ENCODE measurements around the gene SCG3. TPM values are rescaled to one million over a fixed set of nuclear protein-coding genes. Genes with fewer than 3 reads are reported as not detected.

The SCG3 gene
- total RNA-seq, 2 donors from 2014 or later: 0.72 to 2.0 TPM

DNA sequence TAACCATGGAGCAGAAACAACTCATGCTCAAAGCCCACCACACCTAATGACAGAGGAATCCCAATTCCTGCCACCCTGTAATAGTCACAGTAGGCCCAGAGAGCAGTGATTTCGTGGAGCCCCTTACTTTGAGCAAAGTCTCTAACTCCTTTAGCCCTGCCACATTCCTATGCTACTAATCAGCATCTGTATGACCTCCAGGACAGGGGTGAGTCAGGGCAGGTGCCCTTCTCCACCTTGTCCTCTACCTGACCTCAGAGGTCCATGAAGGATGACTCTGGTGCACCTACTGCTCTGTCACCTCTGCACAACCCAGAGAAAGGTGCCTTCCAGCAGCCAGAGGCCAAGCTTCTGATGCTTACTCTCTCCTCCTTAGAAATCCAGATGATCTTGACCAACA, 6.1 kb upstream of the SCG3 start:
- H3K36me3 ChIP-seq: no peaks in the 10 kb centered on the region
- no peaks in the 10 kb centered on the region for H3K27me3 ChIP-seq
- no peak for DNase-seq
- no peaks in the 10 kb centered on the region for H3K4me1 ChIP-seq
- TF ChIP-seq CTCF (IDR thresholded peaks at IDR 0.05): no peak
- no peak overlapping the region for H3K9ac ChIP-seq (ENCODE audit: low read depth in 2 of 2, low read length in 2 of 2)
- intact Hi-C loops (cut with DNase I): no loop called here
- H3K9me3 ChIP-seq: no peaks in the 10 kb centered on the region
- no peak overlapping the region for H3K27ac ChIP-seq
- no peak overlapping the region for H3K4me3 ChIP-seq

DNA sequence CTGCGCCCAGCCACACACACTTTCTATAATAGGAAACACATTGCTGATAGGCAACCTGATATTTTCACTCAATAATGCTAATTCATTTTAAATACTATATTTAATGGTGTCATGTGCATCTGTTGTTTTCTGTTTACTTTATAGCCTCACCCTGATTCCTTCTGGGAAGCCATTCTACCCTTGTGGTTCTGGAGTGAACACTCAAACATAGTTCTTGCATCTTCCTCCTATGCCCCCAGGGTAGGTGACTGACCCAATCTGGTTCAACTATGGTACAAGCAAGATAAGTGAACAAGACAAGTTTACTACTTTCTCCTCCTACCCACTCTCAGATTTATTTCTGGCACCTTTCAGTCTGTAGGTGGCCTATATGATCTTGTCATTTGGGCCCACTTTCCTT, 4.3 kb upstream of the SCG3 start:
- H3K4me1 ChIP-seq: no peaks in the 10 kb centered on the region
- H3K4me3 ChIP-seq: no peak overlapping the region
- DNase-seq: no peak
- H3K27me3 ChIP-seq: peaks cover 5% of the 10 kb centered on the region
- no peaks in the 10 kb centered on the region for H3K36me3 ChIP-seq
- H3K9me3 ChIP-seq: no peaks in the 10 kb centered on the region
- no peak overlapping the region for H3K9ac ChIP-seq (ENCODE audit: low read depth in 2 of 2, low read length in 2 of 2)
- no peak overlapping the region for H3K27ac ChIP-seq
- no peak for TF ChIP-seq CTCF (IDR thresholded peaks at IDR 0.05)
- intact Hi-C loops (cut with DNase I): no loop called here

- H3K27ac ChIP-seq: no peak overlapping the region
- no peaks in the 10 kb centered on the region for H3K4me1 ChIP-seq
- H3K27me3 ChIP-seq: peaks cover 5% of the 10 kb centered on the region
- TF ChIP-seq CTCF (IDR thresholded peaks at IDR 0.05): no peak
- H3K9me3 ChIP-seq: no peaks in the 10 kb centered on the region
- H3K4me3 ChIP-seq: no peak overlapping the region
- H3K9ac ChIP-seq (ENCODE audit: low read depth in 2 of 2, low read length in 2 of 2): no peak overlapping the region
- DNase-seq: no peak
- no peaks in the 10 kb centered on the region for H3K36me3 ChIP-seq
- intact Hi-C loops (cut with DNase I): no loop called here
Measured at GRCh38 chr15:51677452-51677851, 3.9 kb upstream of the SCG3 start.

- intact Hi-C loops (cut with DNase I): no loop called here
- H3K9ac ChIP-seq (ENCODE audit: low read depth in 2 of 2, low read length in 2 of 2): no peak overlapping the region
- no peak for DNase-seq
- no peaks in the 10 kb centered on the region for H3K4me1 ChIP-seq
- H3K36me3 ChIP-seq: no peaks in the 10 kb centered on the region
- no peaks in the 10 kb centered on the region for H3K9me3 ChIP-seq
- TF ChIP-seq CTCF (IDR thresholded peaks at IDR 0.05): no peak
- peaks cover 9% of the 10 kb centered on the region for H3K27me3 ChIP-seq
- H3K27ac ChIP-seq: no peak overlapping the region
- H3K4me3 ChIP-seq: no peak overlapping the region
Measured at GRCh38 chr15:51678096-51678495, 3.2 kb upstream of the SCG3 start.

DNA sequence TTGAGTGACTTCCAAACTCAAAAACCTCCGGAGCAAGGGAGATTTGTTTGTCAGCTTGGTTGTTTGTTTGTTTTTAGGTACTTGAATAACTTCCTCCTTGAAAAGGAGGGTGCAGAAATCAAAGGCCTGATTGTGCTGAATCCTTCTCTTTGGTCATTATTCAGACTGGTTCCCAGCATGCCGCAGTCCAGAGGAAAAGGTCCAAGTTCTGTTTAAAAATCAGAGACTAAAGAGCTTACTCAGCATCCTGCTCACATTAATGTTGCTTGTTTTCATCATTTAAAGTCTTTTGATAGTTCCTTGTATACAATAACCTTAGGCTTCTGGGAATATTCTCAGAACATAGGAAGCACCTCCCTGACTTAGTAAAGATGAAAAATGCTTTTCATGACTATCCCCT, 982 bp upstream of the SCG3 start:
- Histone ChIP-seq H3K9ac (ENCODE audit: low read depth in 2 of 2, low read length in 2 of 2) (no peak overlapping the region), H3K36me3 (no peaks in the 10 kb centered on the region), H3K27me3 (peaks cover 9% of the 10 kb centered on the region), H3K27ac (no peak overlapping the region), H3K9me3 (no peaks in the 10 kb centered on the region), H3K4me1 (no peaks in the 10 kb centered on the region), H3K4me3 (no peak overlapping the region)
- no peak for DNase-seq
- intact Hi-C loops (cut with DNase I): no loop called here
- no peak for TF ChIP-seq CTCF (IDR thresholded peaks at IDR 0.05)

DNA sequence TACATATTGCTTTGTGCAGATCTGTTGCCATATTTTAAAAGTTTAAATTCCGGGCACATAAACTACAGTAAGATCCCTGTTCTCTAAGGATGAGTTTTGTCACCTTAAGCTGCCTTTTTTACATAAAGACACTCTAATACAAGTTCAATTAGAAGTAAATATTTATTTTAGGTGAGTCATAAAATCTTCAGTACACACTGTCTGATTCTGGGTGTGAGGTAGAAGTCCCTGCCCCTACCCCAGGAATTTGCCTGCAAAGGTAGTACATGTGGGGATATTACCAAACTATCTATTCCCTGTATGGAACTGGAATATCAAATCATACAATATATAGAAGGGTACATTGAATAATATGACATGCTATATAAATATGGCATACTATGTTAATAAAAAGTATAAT, 6.3 kb downstream of the SCG3 start:
- Histone ChIP-seq H3K9me3 (no peaks in the 10 kb centered on the region), H3K27me3 (peaks cover 4% of the 10 kb centered on the region), H3K9ac (ENCODE audit: low read depth in 2 of 2, low read length in 2 of 2) (no peak overlapping the region), H3K36me3 (no peaks in the 10 kb centered on the region), H3K4me3 (no peak overlapping the region), H3K27ac (no peak overlapping the region), H3K4me1 (no peaks in the 10 kb centered on the region)
- no peak for TF ChIP-seq CTCF (IDR thresholded peaks at IDR 0.05)
- intact Hi-C loops (cut with DNase I): no loop called here
- DNase-seq: no peak

Measured in colonic mucosa (tissue), 4 donors.